ENCODE measurements around the gene GRAMD2B.
"Not testable (repeated sequence)": the region's sequence is repeated elsewhere in the genome, so short reads cannot be mapped to it uniquely, and the experiment has no call there.

The GRAMD2B gene

GRCh38 chr5:126450907-126451306 lies 27.7 kb downstream of the GRAMD2B start:
- no peak for DNase-seq

GRCh38 chr5:126452477-126452876 lies 29.3 kb downstream of the GRAMD2B start:
- no peak for DNase-seq

GRCh38 chr5:126454081-126454480 lies 30.9 kb downstream of the GRAMD2B start:
- no peak for DNase-seq

- DNase-seq = no peak
Observed at GRCh38 chr5:126454535-126454934, 31.3 kb downstream of the GRAMD2B start.

- DNase-seq = no peak
Observed at GRCh38 chr5:126455264-126455663, 32.1 kb downstream of the GRAMD2B start.

GRCh38 chr5:126455728-126456127 lies 32.5 kb downstream of the GRAMD2B start:
- DNase-seq = no peak

- peak; percentile 56 for DNase-seq
Observed at GRCh38 chr5:126456217-126456820, 33.1 kb downstream of the GRAMD2B start.

- DNase-seq = no peak
Observed at GRCh38 chr5:126460459-126460858, 37.2 kb downstream of the GRAMD2B start.

GRCh38 chr5:126460977-126461376 lies 37.8 kb downstream of the GRAMD2B start:
- no peak for DNase-seq

GRCh38 chr5:126461838-126462237 lies 38.6 kb downstream of the GRAMD2B start:
- DNase-seq = no peak

- DNase-seq = no peak
Observed at GRCh38 chr5:126462239-126463014, 39.2 kb downstream of the GRAMD2B start.

GRCh38 chr5:126464016-126464415 lies 40.8 kb downstream of the GRAMD2B start:
- DNase-seq = no peak

GRCh38 chr5:126464959-126465358 lies 41.8 kb downstream of the GRAMD2B start:
- DNase-seq = no peak

- no peak for DNase-seq
Observed at GRCh38 chr5:126468091-126468490, 44.9 kb downstream of the GRAMD2B start.

GRCh38 chr5:126469536-126470316 lies 46.5 kb downstream of the GRAMD2B start:
- no peak for DNase-seq

GRCh38 chr5:126470529-126470928 lies 47.3 kb downstream of the GRAMD2B start:
- not testable (repeated sequence) for DNase-seq

GRCh38 chr5:126471247-126471646 lies 48.0 kb downstream of the GRAMD2B start:
- DNase-seq = no peak

- DNase-seq = no peak
Observed at GRCh38 chr5:126471875-126472537, 48.8 kb downstream of the GRAMD2B start.

- DNase-seq = no peak
Observed at GRCh38 chr5:126472538-126472889, 49.3 kb downstream of the GRAMD2B start.

- DNase-seq = no peak
Observed at GRCh38 chr5:126477294-126478117, 54.3 kb downstream of the GRAMD2B start.

- no peak for DNase-seq
Observed at GRCh38 chr5:126479810-126480209, 56.6 kb downstream of the GRAMD2B start.

- DNase-seq = no peak
Observed at GRCh38 chr5:126480824-126481223, 57.6 kb downstream of the GRAMD2B start.
